GM12865 (cell line): Measurements from ENCODE around the gene C17orf107.

ENCODE experiments used
- DNase-seq: peaks from one replicate; pipeline ENCODE4 v3.0.0; 2010; ENCODE audit warnings: low read depth
- H3K4me3 ChIP-seq: 2 replicates; pipeline ENCODE4 v1.5.1; 2011; ENCODE audit warnings: mild to moderate bottlenecking, low read depth, low read length, control low read depth
- TF ChIP-seq, protein P1 (sequence below): IDR thresholded peaks from 2 replicates; pipeline ENCODE4 v1.5.1; 2011; ENCODE audit warnings: low read length, control low read depth, low read depth, inconsistent platforms; ENCODE audit not compliant: insufficient read depth; ENCODE audit errors: missing control alignments

The C17orf107 gene

DNA sequence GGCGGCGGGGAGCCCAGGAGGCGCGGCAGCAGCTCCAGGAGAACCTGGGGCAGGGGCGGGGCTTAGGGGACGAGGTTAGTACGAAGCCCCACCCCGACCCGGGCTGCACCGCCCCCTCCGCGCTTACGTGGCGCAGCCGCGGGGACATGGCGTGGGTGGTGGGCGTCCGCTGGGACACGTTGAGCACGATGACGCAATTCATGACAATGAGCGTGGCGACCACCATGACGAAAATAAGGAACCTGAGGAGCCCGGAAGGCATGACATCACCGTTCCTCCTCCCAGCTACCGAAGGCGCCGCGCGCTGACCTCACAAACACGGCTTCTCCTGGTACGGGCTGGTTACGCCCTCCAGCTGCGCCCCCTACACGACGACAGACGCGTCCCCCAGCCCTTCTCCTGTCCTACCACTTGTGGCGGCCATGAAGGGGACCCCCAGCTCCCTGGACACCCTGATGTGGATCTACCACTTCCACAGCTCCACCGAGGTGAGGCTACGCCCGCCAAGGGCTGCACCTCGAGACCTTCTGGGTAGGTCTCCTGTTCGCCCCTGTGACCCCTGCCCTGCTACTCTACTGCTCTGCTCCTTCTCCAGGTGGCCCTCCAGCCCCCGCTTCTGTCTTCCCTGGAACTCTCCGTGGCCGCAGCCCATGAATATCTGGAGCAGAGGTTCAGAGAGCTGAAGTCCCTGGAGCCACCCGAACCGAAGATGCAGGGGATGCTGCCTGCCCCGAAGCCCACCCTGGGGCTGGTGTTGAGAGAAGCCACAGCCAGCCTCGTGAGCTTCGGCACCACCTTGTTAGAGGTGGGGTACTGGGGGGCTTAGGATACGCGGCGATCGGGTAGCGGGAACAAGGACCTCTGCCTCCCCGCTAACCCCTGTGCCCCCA, at the start of gene C17orf107:
TSS of gene C17orf107 (plus strand) at position 196 of the 890 bp plus-strand sequence. CDS start at position 423, 227 bp downstream.
- TF ChIP-seq, protein P1, sequence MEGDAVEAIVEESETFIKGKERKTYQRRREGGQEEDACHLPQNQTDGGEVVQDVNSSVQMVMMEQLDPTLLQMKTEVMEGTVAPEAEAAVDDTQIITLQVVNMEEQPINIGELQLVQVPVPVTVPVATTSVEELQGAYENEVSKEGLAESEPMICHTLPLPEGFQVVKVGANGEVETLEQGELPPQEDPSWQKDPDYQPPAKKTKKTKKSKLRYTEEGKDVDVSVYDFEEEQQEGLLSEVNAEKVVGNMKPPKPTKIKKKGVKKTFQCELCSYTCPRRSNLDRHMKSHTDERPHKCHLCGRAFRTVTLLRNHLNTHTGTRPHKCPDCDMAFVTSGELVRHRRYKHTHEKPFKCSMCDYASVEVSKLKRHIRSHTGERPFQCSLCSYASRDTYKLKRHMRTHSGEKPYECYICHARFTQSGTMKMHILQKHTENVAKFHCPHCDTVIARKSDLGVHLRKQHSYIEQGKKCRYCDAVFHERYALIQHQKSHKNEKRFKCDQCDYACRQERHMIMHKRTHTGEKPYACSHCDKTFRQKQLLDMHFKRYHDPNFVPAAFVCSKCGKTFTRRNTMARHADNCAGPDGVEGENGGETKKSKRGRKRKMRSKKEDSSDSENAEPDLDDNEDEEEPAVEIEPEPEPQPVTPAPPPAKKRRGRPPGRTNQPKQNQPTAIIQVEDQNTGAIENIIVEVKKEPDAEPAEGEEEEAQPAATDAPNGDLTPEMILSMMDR, result no peak
- H3K4me3 ChIP-seq, result peak within 1 kb of the TSS; percentile 24
- peak; percentile 78 for DNase-seq

DNA sequence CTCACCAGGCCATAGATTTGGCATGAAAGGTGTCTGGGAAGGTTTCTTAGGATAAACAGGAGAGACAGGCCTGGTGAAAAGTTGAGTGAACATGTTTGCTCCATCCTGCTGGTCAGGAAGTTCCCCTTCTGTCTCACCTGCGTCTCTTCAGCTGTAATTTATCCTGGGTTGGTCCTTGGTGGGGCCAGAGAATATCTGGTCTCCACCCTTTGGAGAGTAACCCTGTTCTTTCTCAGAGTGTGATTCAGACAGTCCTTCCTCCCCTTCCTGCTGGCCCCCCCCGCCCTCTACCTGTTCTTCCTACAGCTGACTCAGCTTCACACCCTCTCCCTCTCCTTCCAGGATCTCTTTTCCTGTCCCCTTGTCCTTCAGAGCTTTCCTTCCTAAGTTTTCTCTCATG, 49.1 kb upstream of the C17orf107 start:
- TF ChIP-seq, protein P1, result no peak
- no peak overlapping the region for H3K4me3 ChIP-seq
- no peak for DNase-seq

DNA sequence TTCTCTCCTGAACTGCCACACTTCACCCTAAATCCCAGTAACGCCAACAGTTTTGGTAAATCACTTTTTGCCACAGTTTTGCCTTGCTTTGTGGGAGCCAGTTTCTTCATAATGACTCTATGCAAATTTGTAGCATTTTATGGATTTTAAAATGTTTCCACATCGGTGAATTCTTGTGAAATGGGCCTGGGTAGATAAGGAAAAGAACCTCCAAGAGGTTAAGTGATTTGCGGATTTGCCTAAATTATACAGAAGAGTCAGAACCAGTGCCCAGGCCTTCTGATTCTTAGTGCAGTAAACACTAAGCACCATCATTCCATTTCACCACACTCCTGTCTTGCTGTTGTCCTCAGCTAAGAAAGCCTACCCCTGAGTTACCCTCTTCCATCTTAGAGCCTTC, 48.3 kb upstream of the C17orf107 start:
- H3K4me3 ChIP-seq, result no peak overlapping the region
- DNase-seq, result no peak
- TF ChIP-seq, protein P1, result no peak

DNA sequence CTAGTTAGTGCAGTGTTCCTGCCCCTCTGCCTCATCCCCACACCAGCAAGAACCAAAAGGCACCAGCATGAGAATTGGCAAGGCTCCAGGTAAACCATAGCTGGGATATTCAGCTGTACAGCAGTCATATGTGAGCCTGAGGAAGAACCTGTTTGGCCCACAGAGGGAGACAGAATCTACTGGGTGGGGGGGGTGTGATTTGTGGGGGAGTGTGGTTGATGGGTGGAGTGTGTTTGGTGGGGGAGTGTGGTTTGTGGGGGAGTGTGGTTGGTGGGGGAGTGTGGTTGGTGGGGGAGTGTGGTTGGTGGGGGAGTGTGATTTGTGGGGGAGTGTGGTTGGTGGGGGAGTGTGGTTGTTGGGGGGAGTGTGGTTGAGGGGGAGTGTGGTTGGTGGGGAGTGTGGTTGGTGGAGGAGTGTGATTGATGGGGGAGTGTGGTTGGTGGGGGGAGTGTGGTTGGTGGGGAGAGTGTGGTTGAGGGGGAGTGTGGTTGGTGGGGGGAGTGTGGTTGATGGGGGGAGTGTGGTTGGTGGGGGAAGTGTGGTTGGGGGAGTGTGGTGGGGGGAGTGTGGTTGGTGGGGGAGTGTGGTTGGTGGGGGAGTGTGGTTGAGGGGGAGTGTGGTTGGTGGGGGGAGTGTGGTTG, 46.6 kb upstream of the C17orf107 start:
- no peak for DNase-seq
- TF ChIP-seq, protein P1, result no peak
- no peak overlapping the region for H3K4me3 ChIP-seq

DNA sequence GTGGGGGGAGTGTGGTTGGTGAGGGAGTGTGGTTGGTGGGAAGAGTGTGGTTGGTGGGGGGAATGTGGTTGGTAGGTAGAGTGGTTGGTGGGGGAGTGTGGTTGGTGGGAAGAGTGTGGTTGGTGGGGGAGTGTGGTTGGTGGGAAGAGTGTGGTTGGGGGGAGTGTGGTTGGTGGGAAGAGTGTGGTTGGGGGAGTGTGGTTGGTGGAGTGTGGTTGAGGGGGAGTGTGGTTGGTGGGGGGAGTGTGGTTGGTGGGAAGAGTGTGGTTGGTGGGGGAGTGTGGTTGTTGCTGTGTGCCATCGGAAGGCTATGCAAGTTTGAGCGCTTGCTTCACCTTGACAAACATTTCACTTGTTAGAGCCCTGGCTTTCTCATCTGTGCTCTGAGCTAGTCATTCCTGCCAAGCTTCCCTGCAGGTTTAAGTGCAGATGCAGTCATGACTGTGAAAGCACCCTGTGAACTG, 46.1 kb upstream of the C17orf107 start:
- DNase-seq, result peak; percentile 12
- TF ChIP-seq, protein P1, result no peak
- no peak overlapping the region for H3K4me3 ChIP-seq

DNA sequence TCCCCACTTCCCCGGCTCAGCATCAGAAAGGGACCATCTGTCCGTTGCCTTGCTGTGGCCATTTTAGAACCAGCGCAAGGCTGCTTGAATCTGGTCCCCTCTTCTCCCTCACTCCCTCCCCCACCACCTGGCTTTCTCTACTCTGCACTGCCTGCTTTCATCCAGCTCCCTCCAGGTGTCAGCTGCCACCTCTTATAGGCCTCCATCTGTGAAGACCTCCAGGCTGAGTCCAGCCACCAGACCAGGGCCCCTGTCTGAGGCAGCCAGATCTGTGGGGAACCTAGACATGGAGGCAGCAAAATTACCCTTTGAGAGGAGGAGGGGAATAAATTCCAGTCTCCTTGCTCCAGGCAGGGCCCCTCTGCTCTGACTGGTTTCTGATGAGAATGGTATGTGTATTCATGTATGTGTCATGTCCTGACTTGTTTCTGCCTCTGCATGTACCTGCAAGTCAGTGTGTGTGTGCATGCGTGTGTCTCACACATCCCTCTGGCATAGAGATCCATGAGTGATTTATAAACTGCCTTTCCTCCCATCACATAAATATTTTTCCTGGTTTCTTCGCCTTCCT, 45.1 kb upstream of the C17orf107 start:
- DNase-seq, result peak; percentile 20
- TF ChIP-seq, protein P1, result no peak
- no peak overlapping the region for H3K4me3 ChIP-seq
